GM23338 (cell line): ENCODE results near the gene TAOK3. TPM values are rescaled to one million over a fixed set of nuclear protein-coding genes. Genes with fewer than 3 reads are reported as not detected.

Source experiments
- ATAC-seq: fragments of 200-7000 bp; cut with Tn5 transposase; 3 replicates; pipeline ENCODE4 v1.9.1; 2020
- DNase-seq: peaks from one replicate; pipeline ENCODE4 v3.0.0-alpha.2; 2015; ENCODE audit warnings: low spot score
- H2AFZ ChIP-seq: fragments of 200-600 bp; sonication (generic); 2 replicates; pipeline ENCODE4 v1.8.0; 2016; ENCODE audit warnings: antibody characterized with exemption, mild to moderate bottlenecking, moderate library complexity
- H3F3A ChIP-seq: fragments of 200-600 bp; sonication (generic); replicated peaks from 2 replicates; pipeline ENCODE4 v1.8.0; 2017; ENCODE audit warnings: antibody characterized with exemption, mixed run types, low read depth
- H3K27ac ChIP-seq: fragments of 200-600 bp; sonication (generic); 2 replicates; pipeline ENCODE4 v1.6.1; 2016; ENCODE audit warnings: low read depth
- H3K27me3 ChIP-seq: fragments of 200-600 bp; sonication (generic); 2 replicates; pipeline ENCODE4 v1.8.0; 2016; ENCODE audit warnings: mild to moderate bottlenecking, mixed run types, moderate library complexity; ENCODE audit not compliant: insufficient read depth
- H3K36me3 ChIP-seq: fragments of 200-600 bp; sonication (generic); 2 replicates; pipeline ENCODE4 v1.8.0; 2016; ENCODE audit warnings: mild to moderate bottlenecking; ENCODE audit not compliant: insufficient read depth
- H3K4me1 ChIP-seq: fragments of 200-600 bp; sonication (generic); 2 replicates; pipeline ENCODE4 v1.8.0; 2016; ENCODE audit warnings: mild to moderate bottlenecking, moderate library complexity; ENCODE audit not compliant: insufficient read depth
- H3K4me2 ChIP-seq: fragments of 200-600 bp; sonication (generic); 2 replicates; pipeline ENCODE4 v1.7.1; 2017; ENCODE audit warnings: mixed run types
- H3K4me3 ChIP-seq: fragments of 200-600 bp; sonication (generic); 2 replicates; pipeline ENCODE4 v1.6.1; 2016; ENCODE audit warnings: mixed run types
- H3K79me2 ChIP-seq: fragments of 200-600 bp; sonication (generic); replicated peaks from 2 replicates; pipeline ENCODE4 v1.8.0; 2017; ENCODE audit warnings: mild to moderate bottlenecking; ENCODE audit not compliant: insufficient read depth
- H3K9me2 ChIP-seq: fragments of 200-600 bp; sonication (generic); 2 replicates; pipeline ENCODE4 v1.8.0; 2017; ENCODE audit not compliant: insufficient read depth
- H4K20me1 ChIP-seq: fragments of 200-600 bp; sonication (generic); replicated peaks from 2 replicates; pipeline ENCODE4 v1.8.0; 2017; ENCODE audit warnings: mild to moderate bottlenecking; ENCODE audit not compliant: insufficient read depth
- H3K27ac Mint-ChIP-seq: 2 replicates; pipeline ENCODE4 v1.8.0; 2020; ENCODE audit warnings: inconsistent platforms, mild to moderate bottlenecking, moderate library complexity, mixed read lengths
- H3K27me3 Mint-ChIP-seq: 3 replicates; pipeline ENCODE4 v1.8.0; 2022; ENCODE audit warnings: low read depth, mild to moderate bottlenecking, moderate library complexity, mixed read lengths, inconsistent platforms; ENCODE audit not compliant: insufficient read depth, poor library complexity
- H3K36me3 Mint-ChIP-seq: 3 replicates; pipeline ENCODE4 v1.8.0; 2021; ENCODE audit warnings: low read depth, mild to moderate bottlenecking, inconsistent platforms, moderate library complexity, mixed read lengths
- H3K4me1 Mint-ChIP-seq: 3 replicates; pipeline ENCODE4 v1.8.0; 2020; ENCODE audit warnings: mild to moderate bottlenecking, inconsistent platforms, mixed read lengths
- H3K4me3 Mint-ChIP-seq: 3 replicates; pipeline ENCODE4 v1.8.0; 2021; ENCODE audit warnings: moderate library complexity, mild to moderate bottlenecking, inconsistent platforms, mixed read lengths
- H3K9me3 Mint-ChIP-seq: 3 replicates; pipeline ENCODE4 v1.8.0; 2020; ENCODE audit warnings: moderate library complexity, mild to moderate bottlenecking, inconsistent platforms, mixed read lengths
- CREB1 ChIP-seq: fragments of 250-450 bp; sonication (Bioruptor Pico); IDR thresholded peaks from 2 replicates; pipeline ENCODE4 v1.5.0; 2020; ENCODE audit warnings: low read depth, mild to moderate bottlenecking, moderate library complexity
- CTCF ChIP-seq, 2 experiments: fragments of 200-600 bp in 1 of 2; sonication (generic) in 1 of 2; conservative IDR thresholded peaks; 2 replicates each; pipeline versions ENCODE4 v1.5.1 to v1.6.1; 2016 to 2017; ENCODE audit warnings: antibody characterized with exemption in 2 of 2, low read depth in 2 of 2, mild to moderate bottlenecking in 2 of 2, moderate library complexity in 1 of 2
- ETS1 ChIP-seq: IDR thresholded peaks from 2 replicates; pipeline ENCODE4 v1.6.1; 2016; ENCODE audit warnings: antibody characterized with exemption
- EZH2 ChIP-seq: fragments of 200-600 bp; sonication (generic); IDR thresholded peaks from one replicate; pipeline ENCODE4 v1.8.0; 2017; ENCODE audit warnings: antibody characterized with exemption, mild to moderate bottlenecking, low read depth; ENCODE audit not compliant: unreplicated experiment
- EZH2phosphoT487 ChIP-seq: fragments of 200-600 bp; sonication (generic); IDR thresholded peaks from one replicate; pipeline ENCODE4 v1.8.1; 2018; ENCODE audit warnings: antibody characterized with exemption; ENCODE audit not compliant: unreplicated experiment
- JUNB ChIP-seq: IDR thresholded peaks from one replicate; pipeline ENCODE4 v1.6.1; 2016; ENCODE audit warnings: antibody characterized with exemption; ENCODE audit not compliant: unreplicated experiment
- NANOG ChIP-seq: IDR thresholded peaks from 2 replicates; pipeline ENCODE4 v1.6.1; 2016; ENCODE audit warnings: antibody characterized with exemption, borderline replicate concordance
- POLR2AphosphoS5 ChIP-seq: IDR thresholded peaks from 2 replicates; pipeline ENCODE4 v1.6.1; 2016; ENCODE audit warnings: antibody characterized with exemption, low read depth
- REST ChIP-seq: IDR thresholded peaks from one replicate; pipeline ENCODE4 v1.6.1; 2018; ENCODE audit warnings: antibody characterized with exemption; ENCODE audit not compliant: unreplicated experiment
- STAT1 ChIP-seq: IDR thresholded peaks from one replicate; pipeline ENCODE4 v1.6.1; 2016; ENCODE audit warnings: antibody characterized with exemption; ENCODE audit not compliant: unreplicated experiment
- ZNF114 ChIP-seq: fragments of 250-450 bp; sonication (Bioruptor Pico); IDR thresholded peaks from 2 replicates; pipeline ENCODE4 v1.5.0; 2020; ENCODE audit warnings: mild to moderate bottlenecking, moderate library complexity
- ZNF331 ChIP-seq: fragments of 250-450 bp; sonication (Bioruptor Pico); IDR thresholded peaks from 2 replicates; pipeline ENCODE4 v1.5.0; 2020; ENCODE audit warnings: low read depth, mild to moderate bottlenecking, moderate library complexity
- ZNF462 ChIP-seq: fragments of 250-450 bp; sonication (Bioruptor Pico); IDR thresholded peaks from 2 replicates; pipeline ENCODE4 v1.5.0; 2020; ENCODE audit warnings: mild to moderate bottlenecking, moderate library complexity
- polyA plus RNA-seq: library from polyadenylated mRNA; unstranded; fragments of >200 nt; fragmentation: Nextera tagmentation; extraction: Ambion mirVana; gene quantifications from 2 replicates; pipeline ENCODE4 v1.2.1, GENCODE V29; 2016
- total RNA-seq: library from RNA; depleted of rRNA; stranded (reverse); fragments of >200 nt; shearing (Covaris generic); gene quantifications from 2 replicates; pipeline ENCODE4 v1.2.3, GENCODE V29; 2014

Gene TAOK3
- total and polyA plus RNA-seq, 2 experiments from 2014 or later = 7.6 to 20.4 TPM

GRCh38 chr12:118219772-118220171 lies 152.9 kb downstream of the TAOK3 start:
- peaks cover 4% of the 10 kb centered on the region; the same call in 2 of the 3 replicates for H3K4me1 Mint-ChIP-seq
- Histone ChIP-seq H3F3A (no peaks in the 10 kb centered on the region), H3K79me2 (no peaks in the 10 kb centered on the region), H4K20me1 (no peaks in the 10 kb centered on the region), H3K36me3 (no peaks in the 10 kb centered on the region), H3K4me1 (peaks cover 7% of the 10 kb centered on the region; the same call in 1 of the 2 replicates), H3K27me3 (no peaks in the 10 kb centered on the region), H3K4me3 (no peak overlapping the region), H3K9me2 (no peaks in the 10 kb centered on the region), H3K4me2 (no peak overlapping the region), H2AFZ (no peak overlapping the region), H3K27ac (peak overlapping the region; percentile 52; the same call in 1 of the 2 replicates)
- DNase-seq = no peak
- 0 out of 3 replicates have a peak, but pooled peaks cover 2% of the 10 kb centered on the region for H3K36me3 Mint-ChIP-seq
- ATAC-seq = no peak
- H3K27ac Mint-ChIP-seq = peak overlapping the region; percentile 59; the same call in 1 of the 2 replicates
- TF ChIP-seq ZNF331 (CRISPR knock-in tag) (no peak), CTCF (conservative IDR thresholded peaks at IDR 0.05; ENCODE audit: low read depth in 2 of 2) (no peak), ETS1 (no peak), EZH2phosphoT487 (no peak), STAT1 (no peak), POLR2AphosphoS5 (no peak), ZNF462 (no peak), CREB1 (CRISPR knock-in tag) (no peak), REST (no peak), NANOG (no peak), EZH2 (no peak), JUNB (no peak), ZNF114 (CRISPR knock-in tag) (no peak)
- H3K4me3 Mint-ChIP-seq = no peak overlapping the region; the same call in 2 of the 3 replicates
- H3K9me3 Mint-ChIP-seq = no peaks in the 10 kb centered on the region; the same call in 2 of the 3 replicates
- H3K27me3 Mint-ChIP-seq = no peaks in the 10 kb centered on the region
